DND-41 (cell line): ENCODE results near the gene WWTR1.

Experiments used
- ATAC-seq: fragments of 200-7000 bp; cut with Tn5 transposase; 3 replicates; pipeline ENCODE4 v1.9.1; 2021; ENCODE audit warnings: low read depth; ENCODE audit not compliant: insufficient read depth
- DNase-seq: peaks from one replicate; pipeline ENCODE4 v3.0.0-alpha.2; 2020
- H2AFZ ChIP-seq: 2 replicates; pipeline ENCODE4 v1.6.0; 2012; ENCODE audit warnings: low read depth, low read length
- H3K27ac ChIP-seq: 2 replicates; pipeline ENCODE4 v1.5.1; 2012; ENCODE audit warnings: low read length, inconsistent platforms
- H3K27me3 ChIP-seq: fragments of 200-600 bp; sonication (generic); 2 replicates; pipeline ENCODE4 v1.6.0; 2012; ENCODE audit warnings: low read length, mild to moderate bottlenecking, inconsistent platforms; ENCODE audit not compliant: insufficient read depth, poor library complexity
- H3K36me3 ChIP-seq: 2 replicates; pipeline ENCODE4 v1.5.1; 2012; ENCODE audit warnings: low read length, inconsistent platforms; ENCODE audit not compliant: insufficient read depth
- H3K4me1 ChIP-seq: 2 replicates; pipeline ENCODE4 v1.5.1; 2012; ENCODE audit warnings: mild to moderate bottlenecking, low read length; ENCODE audit not compliant: insufficient read depth
- H3K4me2 ChIP-seq: 2 replicates; pipeline ENCODE4 v1.6.0; 2012; ENCODE audit warnings: mild to moderate bottlenecking, moderate library complexity, low read length, inconsistent platforms; ENCODE audit not compliant: insufficient read depth
- H3K4me3 ChIP-seq, 2 experiments: fragments of 200-600 bp in 1 of 2; shearing (Covaris generic) in 1 of 2; 2 replicates each; pipeline ENCODE4 v1.5.1; 2012 to 2016; ENCODE audit warnings: inconsistent platforms in 2 of 2, low read length in 2 of 2, mild to moderate bottlenecking in 2 of 2, low read depth in 1 of 2, moderate library complexity in 1 of 2
- H3K79me2 ChIP-seq: 2 replicates; pipeline ENCODE4 v1.6.0; 2012; ENCODE audit warnings: low read length, inconsistent platforms; ENCODE audit not compliant: insufficient read depth
- H3K9ac ChIP-seq: 2 replicates; pipeline ENCODE4 v1.6.0; 2012; ENCODE audit warnings: low read depth, mild to moderate bottlenecking, inconsistent platforms, low read length, moderate library complexity
- H3K9me3 ChIP-seq: 2 replicates; pipeline ENCODE4 v1.5.1; 2012; ENCODE audit warnings: low read length, moderate library complexity, mild to moderate bottlenecking, inconsistent platforms; ENCODE audit not compliant: insufficient read depth, severe bottlenecking
- H4K20me1 ChIP-seq: 2 replicates; pipeline ENCODE4 v1.6.0; 2012; ENCODE audit warnings: low read length; ENCODE audit not compliant: insufficient read depth
- CTCF ChIP-seq: IDR thresholded peaks from 2 replicates; pipeline ENCODE4 v1.5.1; 2012; ENCODE audit warnings: borderline replicate concordance, low read length, moderate library complexity, mild to moderate bottlenecking; ENCODE audit not compliant: poor library complexity, severe bottlenecking; ENCODE audit errors: extremely low read depth
- EZH2 ChIP-seq: IDR thresholded peaks from 3 replicates; pipeline ENCODE4 v1.6.1; 2012; ENCODE audit warnings: borderline replicate concordance, low read depth, mild to moderate bottlenecking, moderate library complexity, low read length, inconsistent platforms; ENCODE audit not compliant: severe bottlenecking

The WWTR1 gene

GRCh38 chr3:149667576-149667975 lies 9.8 kb upstream of the WWTR1 start:
- Histone ChIP-seq H3K4me2 (no peak overlapping the region), H3K36me3 (no peaks in the 10 kb centered on the region), H3K27me3 (no peaks in the 10 kb centered on the region), H3K79me2 (no peaks in the 10 kb centered on the region), H3K9me3 (no peaks in the 10 kb centered on the region), H3K27ac (no peak overlapping the region), H4K20me1 (no peaks in the 10 kb centered on the region), H2AFZ (no peak overlapping the region), H3K9ac (no peak overlapping the region), H3K4me3 (no peak overlapping the region), H3K4me1 (no peaks in the 10 kb centered on the region)
- DNase-seq: no peak
- ATAC-seq: no peak
- TF ChIP-seq EZH2: no peak
- TF ChIP-seq CTCF: no peak

GRCh38 chr3:149663966-149664365 lies 6.1 kb upstream of the WWTR1 start:
- DNase-seq: no peak
- Histone ChIP-seq H3K4me3 (no peak overlapping the region), H3K27me3 (no peaks in the 10 kb centered on the region), H3K9me3 (no peaks in the 10 kb centered on the region), H3K36me3 (no peaks in the 10 kb centered on the region), H3K4me1 (no peaks in the 10 kb centered on the region), H3K79me2 (no peaks in the 10 kb centered on the region), H4K20me1 (no peaks in the 10 kb centered on the region), H3K9ac (no peak overlapping the region), H3K4me2 (no peak overlapping the region), H3K27ac (no peak overlapping the region), H2AFZ (no peak overlapping the region)
- TF ChIP-seq CTCF: no peak
- no peak for TF ChIP-seq EZH2
- no peak for ATAC-seq

- Histone ChIP-seq H3K4me2 (no peak overlapping the region), H3K4me3 (no peak overlapping the region), H3K9ac (no peak overlapping the region), H3K9me3 (no peaks in the 10 kb centered on the region), H3K36me3 (no peaks in the 10 kb centered on the region), H3K79me2 (no peaks in the 10 kb centered on the region), H3K27ac (no peak overlapping the region), H3K27me3 (no peaks in the 10 kb centered on the region), H4K20me1 (no peaks in the 10 kb centered on the region), H2AFZ (no peak overlapping the region), H3K4me1 (no peaks in the 10 kb centered on the region)
- no peak for DNase-seq
- no peak for ATAC-seq
- TF ChIP-seq CTCF: no peak
- TF ChIP-seq EZH2: no peak
Observed at GRCh38 chr3:149662240-149662887, 4.5 kb upstream of the WWTR1 start.
